ENCODE results near the gene CEPT1.
"Not testable (repeated sequence)": the region's sequence is repeated elsewhere in the genome, so short reads cannot be mapped to it uniquely, and the experiment has no call there.

The CEPT1 gene

GRCh38 chr1:111139956-111140679 lies at the start of gene CEPT1, which contains the start of gene DRAM2:
CEPT1 (plus strand) TSS chr1:111140223; CDS start chr1:111147715, 7,492 bp downstream.
DRAM2 (minus strand) TSS chr1:111140093; CDS start chr1:111131554, 8,539 bp downstream.
- Histone ChIP-seq H3K4me3 (ENCODE audit: low read length) (peak within 1 kb of the TSS; percentile 97), H4K20me1 (ENCODE audit: control insufficient read depth, insufficient read depth, low read depth, low read length) (0 out of 2 replicates have a peak, but pooled peaks cover 4% of the 10 kb centered on the region), H3K4me1 (ENCODE audit: control insufficient read depth, low read length) (peaks cover 46% of the 10 kb centered on the region), H3K4me2 (ENCODE audit: low read length) (peak within 1 kb of the TSS; percentile 88), H3F3A (ENCODE audit: control insufficient read depth, insufficient read depth) (no peaks in the 10 kb centered on the region), H3K79me2 (ENCODE audit: control insufficient read depth, low read length) (peaks cover 81% of the 10 kb centered on the region), H3K9me3 (ENCODE audit: control insufficient read depth, insufficient read depth, low read length) (no peaks in the 10 kb centered on the region), H3K27ac (ENCODE audit: low read depth, low read length) (peak within 1 kb of the TSS; percentile 73), H3K27me3 (ENCODE audit: control insufficient read depth, low read length) (no peaks in the 10 kb centered on the region), H3K9me2 (replicated peaks; ENCODE audit: control insufficient read depth, low read length) (no peaks in the 10 kb centered on the region), H3K36me3 (ENCODE audit: control insufficient read depth, low read length) (peaks cover 62% of the 10 kb centered on the region)
- TF ChIP-seq CTCF (IDR thresholded peaks at IDR 0.05; ENCODE audit: low read depth, low read length, poor library complexity, severe bottlenecking) = no peak
- TF ChIP-seq EZH2phosphoT487 (IDR thresholded peaks at IDR 0.05; ENCODE audit: borderline replicate concordance, low read length) = no peak

- not testable (repeated sequence) for H3K9me2 ChIP-seq (replicated peaks; ENCODE audit: control insufficient read depth, low read length); H3K79me2 ChIP-seq (ENCODE audit: control insufficient read depth, low read length); H3K4me2 ChIP-seq (ENCODE audit: low read length); H3K4me1 ChIP-seq (ENCODE audit: control insufficient read depth, low read length); H3K27ac ChIP-seq (ENCODE audit: low read depth, low read length); H3K27me3 ChIP-seq (ENCODE audit: control insufficient read depth, low read length); H3K4me3 ChIP-seq (ENCODE audit: low read length); H3F3A ChIP-seq (ENCODE audit: control insufficient read depth, insufficient read depth); H4K20me1 ChIP-seq (ENCODE audit: control insufficient read depth, insufficient read depth, low read depth, low read length); H3K36me3 ChIP-seq (ENCODE audit: control insufficient read depth, low read length)
- H3K9me3 ChIP-seq (ENCODE audit: control insufficient read depth, insufficient read depth, low read length) = peaks cover 13% of the 10 kb centered on the region; the same call in 1 of the 2 replicates
These were observed 44.6 kb upstream of the CEPT1 start for GRCh38 chr1:111095421-111095820.

GRCh38 chr1:111097356-111098099 lies 42.5 kb upstream of the CEPT1 start:
- no peaks in the 10 kb centered on the region for H4K20me1 ChIP-seq (ENCODE audit: control insufficient read depth, insufficient read depth, low read depth, low read length)
- H3K27me3 ChIP-seq (ENCODE audit: control insufficient read depth, low read length) = no peaks in the 10 kb centered on the region
- TF ChIP-seq EZH2phosphoT487 (IDR thresholded peaks at IDR 0.05; ENCODE audit: borderline replicate concordance, low read length) (no peak), CTCF (IDR thresholded peaks at IDR 0.05; ENCODE audit: low read depth, low read length, poor library complexity, severe bottlenecking) (no peak)
- H3K4me1 ChIP-seq (ENCODE audit: control insufficient read depth, low read length) = peaks cover 8% of the 10 kb centered on the region
- H3K27ac ChIP-seq (ENCODE audit: low read depth, low read length) = no peak overlapping the region
- H3K9me2 ChIP-seq (replicated peaks; ENCODE audit: control insufficient read depth, low read length) = no peaks in the 10 kb centered on the region
- H3K9me3 ChIP-seq (ENCODE audit: control insufficient read depth, insufficient read depth, low read length) = peaks cover 15% of the 10 kb centered on the region; the same call in 1 of the 2 replicates
- no peak overlapping the region for H3K4me3 ChIP-seq (ENCODE audit: low read length)
- H3K4me2 ChIP-seq (ENCODE audit: low read length) = no peak overlapping the region
- H3K36me3 ChIP-seq (ENCODE audit: control insufficient read depth, low read length) = no peaks in the 10 kb centered on the region
- no peaks in the 10 kb centered on the region for H3F3A ChIP-seq (ENCODE audit: control insufficient read depth, insufficient read depth)
- no peaks in the 10 kb centered on the region for H3K79me2 ChIP-seq (ENCODE audit: control insufficient read depth, low read length)

- Histone ChIP-seq H3K79me2 (ENCODE audit: control insufficient read depth, low read length) (no peaks in the 10 kb centered on the region), H3K4me2 (ENCODE audit: low read length) (no peak overlapping the region), H3K4me1 (ENCODE audit: control insufficient read depth, low read length) (peaks cover 8% of the 10 kb centered on the region), H3K9me3 (ENCODE audit: control insufficient read depth, insufficient read depth, low read length) (peaks cover 15% of the 10 kb centered on the region; the same call in 1 of the 2 replicates), H4K20me1 (ENCODE audit: control insufficient read depth, insufficient read depth, low read depth, low read length) (no peaks in the 10 kb centered on the region), H3K4me3 (ENCODE audit: low read length) (no peak overlapping the region), H3K36me3 (ENCODE audit: control insufficient read depth, low read length) (no peaks in the 10 kb centered on the region), H3K9me2 (replicated peaks; ENCODE audit: control insufficient read depth, low read length) (no peaks in the 10 kb centered on the region), H3F3A (ENCODE audit: control insufficient read depth, insufficient read depth) (no peaks in the 10 kb centered on the region), H3K27me3 (ENCODE audit: control insufficient read depth, low read length) (no peaks in the 10 kb centered on the region), H3K27ac (ENCODE audit: low read depth, low read length) (no peak overlapping the region)
- TF ChIP-seq CTCF (IDR thresholded peaks at IDR 0.05; ENCODE audit: low read depth, low read length, poor library complexity, severe bottlenecking) (no peak), EZH2phosphoT487 (IDR thresholded peaks at IDR 0.05; ENCODE audit: borderline replicate concordance, low read length) (no peak)
These were observed 40.7 kb upstream of the CEPT1 start for GRCh38 chr1:111099289-111099688.
